Prostate gland (tissue), 2 donors: ENCODE results near the gene PPP1R1B.

Experiments used
- POLR2A ChIP-seq: fragments of 450-650 bp; IDR thresholded peaks from one replicate; pipeline ENCODE4 v1.6.1; 2016; ENCODE audit warnings: antibody characterized with exemption, mild to moderate bottlenecking
- POLR2AphosphoS5 ChIP-seq: sonication (generic); formaldehyde crosslinking; IDR thresholded peaks from one replicate; pipeline ENCODE4 v1.6.1; 2017; ENCODE audit warnings: antibody characterized with exemption
- TF ChIP-seq, protein P1 (sequence below), 4 experiments: fragments of 200-600 bp in 2 of 4; fragments of 450-650 bp in 2 of 4; sonication (generic) in 2 of 4; IDR thresholded peaks; 1 replicate in 3 of 4; 2 replicates in 1 of 4; pipeline ENCODE4 v1.5.1; 2016 to 2019; ENCODE audit warnings: antibody characterized with exemption in 4 of 4, mild to moderate bottlenecking in 2 of 4, moderate library complexity in 2 of 4

DNA sequence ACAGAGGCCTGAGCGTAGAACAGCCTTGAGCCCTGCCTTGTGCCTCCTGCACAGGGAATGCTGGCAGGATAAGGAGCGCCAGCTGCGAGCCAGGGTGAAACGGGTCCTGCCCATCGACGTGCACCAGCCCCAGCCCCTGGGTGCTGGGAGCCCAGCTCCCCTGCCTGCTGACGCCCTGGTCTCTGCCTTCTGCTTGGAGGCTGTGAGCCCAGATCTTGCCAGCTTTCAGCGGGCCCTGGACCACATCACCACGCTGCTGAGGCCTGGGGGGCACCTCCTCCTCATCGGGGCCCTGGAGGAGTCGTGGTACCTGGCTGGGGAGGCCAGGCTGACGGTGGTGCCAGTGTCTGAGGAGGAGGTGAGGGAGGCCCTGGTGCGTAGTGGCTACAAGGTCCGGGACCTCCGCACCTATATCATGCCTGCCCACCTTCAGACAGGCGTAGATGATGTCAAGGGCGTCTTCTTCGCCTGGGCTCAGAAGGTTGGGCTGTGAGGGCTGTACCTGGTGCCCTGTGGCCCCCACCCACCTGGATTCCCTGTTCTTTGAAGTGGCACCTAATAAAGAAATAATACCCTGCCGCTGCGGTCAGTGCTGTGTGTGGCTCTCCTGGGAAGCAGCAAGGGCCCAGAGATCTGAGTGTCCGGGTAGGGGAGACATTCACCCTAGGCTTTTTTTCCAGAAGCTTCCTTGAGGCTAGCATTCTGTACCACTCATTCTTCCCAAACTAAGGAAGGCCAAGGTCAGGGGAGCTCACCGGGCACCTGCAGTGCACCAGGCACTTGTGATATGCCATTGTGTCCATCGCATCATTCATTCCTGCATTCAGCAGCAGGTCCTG, 43.4 kb downstream of the PPP1R1B start:
- TF ChIP-seq, protein P1, sequence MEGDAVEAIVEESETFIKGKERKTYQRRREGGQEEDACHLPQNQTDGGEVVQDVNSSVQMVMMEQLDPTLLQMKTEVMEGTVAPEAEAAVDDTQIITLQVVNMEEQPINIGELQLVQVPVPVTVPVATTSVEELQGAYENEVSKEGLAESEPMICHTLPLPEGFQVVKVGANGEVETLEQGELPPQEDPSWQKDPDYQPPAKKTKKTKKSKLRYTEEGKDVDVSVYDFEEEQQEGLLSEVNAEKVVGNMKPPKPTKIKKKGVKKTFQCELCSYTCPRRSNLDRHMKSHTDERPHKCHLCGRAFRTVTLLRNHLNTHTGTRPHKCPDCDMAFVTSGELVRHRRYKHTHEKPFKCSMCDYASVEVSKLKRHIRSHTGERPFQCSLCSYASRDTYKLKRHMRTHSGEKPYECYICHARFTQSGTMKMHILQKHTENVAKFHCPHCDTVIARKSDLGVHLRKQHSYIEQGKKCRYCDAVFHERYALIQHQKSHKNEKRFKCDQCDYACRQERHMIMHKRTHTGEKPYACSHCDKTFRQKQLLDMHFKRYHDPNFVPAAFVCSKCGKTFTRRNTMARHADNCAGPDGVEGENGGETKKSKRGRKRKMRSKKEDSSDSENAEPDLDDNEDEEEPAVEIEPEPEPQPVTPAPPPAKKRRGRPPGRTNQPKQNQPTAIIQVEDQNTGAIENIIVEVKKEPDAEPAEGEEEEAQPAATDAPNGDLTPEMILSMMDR (IDR thresholded peaks at IDR 0.05), result no peak
- TF ChIP-seq POLR2A (no peak), POLR2AphosphoS5 (no peak)
